IMR-90 (cell line): ENCODE data around the gene PRKAG2. TPM values are rescaled to one million over a fixed set of nuclear protein-coding genes. Genes with fewer than 3 reads are reported as not detected.

Experiments used
- ATAC-seq: fragments of 200-7000 bp; cut with Tn5 transposase; 2 replicates; pipeline ENCODE4 v1.9.1; 2020; ENCODE audit warnings: low read depth, mild to moderate bottlenecking, moderate library complexity
- BruUV-seq: library from RNA; stranded (reverse); fragments of 400-500 nt; replicated peaks from 2 replicates; lab custom pipeline; 2021; lab: Mats Ljungman, UMichigan
- CTCF ChIA-PET: fragments of 300-600 bp; formaldehyde crosslinking; extraction: SDS; loops from one replicate; lab custom pipeline; 2021; ENCODE audit warnings: antibody characterized with exemption; lab: Yijun Ruan, JAX
- POLR2A ChIA-PET: fragments of 300-600 bp; sonication (Branson Sonifier 250); formaldehyde crosslinking; loops from one replicate; lab custom pipeline; 2022; ENCODE audit warnings: antibody characterized with exemption; ENCODE audit not compliant: unreplicated experiment; lab: Charles Lee
- DNase-seq: peaks from one replicate; pipeline ENCODE4 v3.0.0; 2013
- H2AFZ ChIP-seq: replicated peaks from 2 replicates; pipeline ENCODE3; 2013; ENCODE audit warnings: low read length, mild to moderate bottlenecking; ENCODE audit not compliant: poor library complexity
- H2AK5ac ChIP-seq: 2 replicates; pipeline ENCODE4 v1.6.1; 2013; ENCODE audit warnings: low read depth, low read length, inconsistent platforms
- H2AK9ac ChIP-seq: replicated peaks from 2 replicates; pipeline ENCODE3; 2013; ENCODE audit warnings: mild to moderate bottlenecking, low read depth, low read length, moderate library complexity; ENCODE audit not compliant: poor library complexity
- H2BK120ac ChIP-seq: 2 replicates; pipeline ENCODE4 v1.6.1; 2013; ENCODE audit warnings: low read depth, low read length, inconsistent platforms
- H2BK15ac ChIP-seq: 3 replicates; pipeline ENCODE4 v1.6.1; 2013; ENCODE audit warnings: low read depth, low read length, inconsistent platforms
- H2BK20ac ChIP-seq: 2 replicates; pipeline ENCODE4 v1.6.1; 2013; ENCODE audit warnings: low read depth, mild to moderate bottlenecking, inconsistent platforms, low read length, moderate library complexity
- H2BK5ac ChIP-seq: 2 replicates; pipeline ENCODE4 v1.6.1; 2013; ENCODE audit warnings: mild to moderate bottlenecking, low read depth, low read length, inconsistent platforms; ENCODE audit not compliant: poor library complexity, severe bottlenecking
- H3K14ac ChIP-seq: replicated peaks from 2 replicates; pipeline ENCODE4 v1.6.1; 2013; ENCODE audit warnings: low read depth, low read length, inconsistent platforms
- H3K18ac ChIP-seq: 2 replicates; pipeline ENCODE4 v1.6.1; 2013; ENCODE audit warnings: low read depth, low read length, control low read depth
- H3K23ac ChIP-seq: 2 replicates; pipeline ENCODE4 v1.6.1; 2013; ENCODE audit warnings: low read depth, low read length, inconsistent platforms
- H3K27ac ChIP-seq: 2 replicates; pipeline ENCODE4 v1.5.1; 2013; ENCODE audit warnings: mild to moderate bottlenecking, control low read depth, low read length; ENCODE audit not compliant: insufficient read depth
- H3K27me3 ChIP-seq: 2 replicates; pipeline ENCODE4 v1.6.1; 2013; ENCODE audit warnings: low read length; ENCODE audit not compliant: control insufficient read depth, insufficient read depth
- H3K36me3 ChIP-seq: 2 replicates; pipeline ENCODE4 v1.6.1; 2013; ENCODE audit warnings: low read length, mixed read lengths; ENCODE audit not compliant: control insufficient read depth, insufficient read depth
- H3K4ac ChIP-seq: 2 replicates; pipeline ENCODE4 v1.6.1; 2013; ENCODE audit warnings: low read depth, low read length, inconsistent platforms
- H3K4me1 ChIP-seq: 2 replicates; pipeline ENCODE4 v1.6.1; 2013; ENCODE audit warnings: low read length, mixed read lengths; ENCODE audit not compliant: control insufficient read depth, insufficient read depth
- H3K4me2 ChIP-seq: 2 replicates; pipeline ENCODE4 v1.6.1; 2013; ENCODE audit warnings: low read depth, mild to moderate bottlenecking, control low read depth, low read length, moderate library complexity
- H3K4me3 ChIP-seq: 2 replicates; pipeline ENCODE4 v1.5.1; 2013; ENCODE audit warnings: low read depth, mild to moderate bottlenecking, control low read depth, low read length, moderate library complexity; ENCODE audit not compliant: insufficient read depth
- H3K56ac ChIP-seq: 2 replicates; pipeline ENCODE4 v1.6.1; 2013; ENCODE audit warnings: low read length, inconsistent platforms; ENCODE audit not compliant: insufficient read depth; ENCODE audit errors: extremely low read depth
- H3K79me1 ChIP-seq, 2 experiments: 2 replicates each; pipeline ENCODE4 v1.6.1; 2013; ENCODE audit warnings: low read length in 2 of 2, inconsistent platforms in 1 of 2, low read depth in 1 of 2
- H3K9ac ChIP-seq: 2 replicates; pipeline ENCODE4 v1.6.1; 2013; ENCODE audit warnings: low read depth, low read length, control low read depth
- H3K9me1 ChIP-seq: 2 replicates; pipeline ENCODE4 v1.6.1; 2013; ENCODE audit warnings: low read length, inconsistent platforms; ENCODE audit not compliant: insufficient read depth
- H3K9me3 ChIP-seq: 2 replicates; pipeline ENCODE4 v1.6.1; 2013; ENCODE audit warnings: low read length; ENCODE audit not compliant: control insufficient read depth, insufficient read depth
- H4K20me1 ChIP-seq: 2 replicates; pipeline ENCODE4 v1.6.1; 2013; ENCODE audit warnings: low read length, inconsistent platforms; ENCODE audit not compliant: insufficient read depth
- H4K5ac ChIP-seq: 2 replicates; pipeline ENCODE4 v1.6.1; 2013; ENCODE audit warnings: mild to moderate bottlenecking, low read depth, low read length, control low read depth
- H4K8ac ChIP-seq, 2 experiments: 2 replicates each; pipeline ENCODE4 v1.6.1; 2013; ENCODE audit warnings: low read depth in 2 of 2, low read length in 2 of 2, control low read depth in 1 of 2, inconsistent platforms in 1 of 2
- H4K91ac ChIP-seq: 2 replicates; pipeline ENCODE4 v1.6.1; 2013; ENCODE audit warnings: low read depth, low read length, inconsistent platforms; ENCODE audit not compliant: insufficient read depth
- BHLHE40 ChIP-seq: fragments of 150-350 bp; IDR thresholded peaks from 2 replicates; pipeline ENCODE4 v1.6.1; 2016; ENCODE audit warnings: mild to moderate bottlenecking, low read depth, low read length
- CEBPB ChIP-seq: IDR thresholded peaks from 2 replicates; pipeline ENCODE4 v1.6.1; 2012; ENCODE audit warnings: low read depth, low read length, improper control_type of control experiment
- CHD1 ChIP-seq: IDR thresholded peaks from 2 replicates; pipeline ENCODE4 v1.6.1; 2012; ENCODE audit warnings: low read depth, low read length, improper control_type of control experiment
- ELK1 ChIP-seq: fragments of 150-350 bp; IDR thresholded peaks from 2 replicates; pipeline ENCODE4 v1.6.1; 2016; ENCODE audit warnings: low read depth, mild to moderate bottlenecking, low read length, moderate library complexity, borderline replicate concordance
- FOS ChIP-seq: fragments of 150-350 bp; IDR thresholded peaks from 2 replicates; pipeline ENCODE4 v1.6.1; 2016; ENCODE audit warnings: low read depth, low read length
- MAFK ChIP-seq: IDR thresholded peaks from 2 replicates; pipeline ENCODE4 v1.6.1; 2012; ENCODE audit warnings: low read depth, low read length, improper control_type of control experiment
- MAZ ChIP-seq: IDR thresholded peaks from 2 replicates; pipeline ENCODE4 v1.6.1; 2012; ENCODE audit warnings: low read depth, mild to moderate bottlenecking, low read length, improper control_type of control experiment, moderate library complexity, borderline replicate concordance
- MXI1 ChIP-seq: IDR thresholded peaks from 2 replicates; pipeline ENCODE4 v1.6.1; 2012; ENCODE audit warnings: low read depth, mild to moderate bottlenecking, low read length, moderate library complexity, borderline replicate concordance
- NFE2L2 ChIP-seq: fragments of 150-350 bp; IDR thresholded peaks from 2 replicates; pipeline ENCODE4 v1.6.1; 2016; ENCODE audit warnings: low read depth, mild to moderate bottlenecking, low read length
- POLR2A ChIP-seq: IDR thresholded peaks from 2 replicates; pipeline ENCODE4 v1.6.1; 2012; ENCODE audit warnings: mild to moderate bottlenecking, low read depth, low read length
- RAD21 ChIP-seq: IDR thresholded peaks from 2 replicates; pipeline ENCODE4 v1.6.1; 2012; ENCODE audit warnings: low read length, improper control_type of control experiment
- RCOR1 ChIP-seq: IDR thresholded peaks from 2 replicates; pipeline ENCODE4 v1.6.1; 2012; ENCODE audit warnings: mild to moderate bottlenecking, low read length, improper control_type of control experiment; ENCODE audit not compliant: insufficient replicate concordance
- RFX5 ChIP-seq: IDR thresholded peaks from 2 replicates; pipeline ENCODE4 v1.8.0; 2012; ENCODE audit warnings: low read depth, mild to moderate bottlenecking, low read length, moderate library complexity
- SMC3 ChIP-seq: fragments of 150-350 bp; IDR thresholded peaks from 2 replicates; pipeline ENCODE4 v1.6.1; 2016; ENCODE audit warnings: low read depth, mild to moderate bottlenecking, antibody characterized with exemption, low read length, moderate library complexity
- USF2 ChIP-seq: fragments of 150-350 bp; IDR thresholded peaks from 2 replicates; pipeline ENCODE4 v1.6.1; 2017; ENCODE audit warnings: mild to moderate bottlenecking, antibody characterized with exemption, low read length, low read depth
- WGBS, 2 experiments: methylation state at CpG; one replicate each; pipeline versions ENCODE4 v1.1.5 to v1.1.7; 2013; ENCODE audit warnings: missing lambda C conversion rate in 2 of 2; ENCODE audit not compliant: insufficient read length in 1 of 2; ENCODE audit errors: extremely low coverage in 2 of 2; 5-methylcytosine and 5-hydroxymethylcytosine counted together
- dilution Hi-C: fragments of 300-500 bp; cut with HindIII; formaldehyde crosslinking; loops from one replicate; pipeline ENCODE4 v1.14.3; 2018; ENCODE audit warnings: low sequenced_read_pairs; ENCODE audit not compliant: unreplicated experiment
- in situ Hi-C: fragments of 300-500 bp; cut with MboI; formaldehyde crosslinking; loops from 3 replicates; pipeline ENCODE4 v1.14.3; 2019; ENCODE audit warnings: low sequenced_read_pairs, inconsistent platforms, mixed read lengths
- intact Hi-C: fragments of 100-400 bp; cut with micrococcal nuclease; formaldehyde crosslinking; loops from 2 replicates; pipeline ENCODE4 v1.10.0; 2022
- polyA plus RNA-seq, 3 experiments: library from polyadenylated mRNA; depleted of rRNA; stranded (reverse); fragments of >200 nt; gene quantifications; 2 replicates each; pipeline ENCODE4 v1.2.3, GENCODE V29; 2012; ENCODE audit warnings: low replicate concordance in 1 of 3
- total RNA-seq: library from RNA; depleted of rRNA; stranded (reverse); fragments of >200 nt; gene quantifications from 2 replicates; pipeline ENCODE4 v1.2.3, GENCODE V29; 2012
- TF ChIP-seq, protein P1 (sequence below): conservative IDR thresholded peaks from 2 replicates; pipeline ENCODE4 v1.5.1; 2012; ENCODE audit warnings: mild to moderate bottlenecking, low read depth, low read length, improper control_type of control experiment

PRKAG2 gene
- total and polyA plus RNA-seq, 2 of the 4 experiments (the other 2 are of a cell fraction) = 15.4 to 21.6 TPM

GRCh38 chr7:151710121-151710640 lies 166.7 kb downstream of the PRKAG2 start:
- Histone ChIP-seq H3K27ac (no peak overlapping the region), H3K27me3 (no peaks in the 10 kb centered on the region), H4K91ac (no peak overlapping the region), H2BK15ac (no peak overlapping the region), H3K56ac (no peak overlapping the region), H3K9me1 (peaks cover 11% of the 10 kb centered on the region), H3K4me3 (no peak overlapping the region), H3K9ac (no peak overlapping the region), H2AK5ac (no peak overlapping the region), H3K4ac (no peak overlapping the region), H3K4me1 (peaks cover 8% of the 10 kb centered on the region; the same call in 1 of the 2 replicates), H2BK20ac (no peak overlapping the region), H3K18ac (no peak overlapping the region), H2AK9ac (no peak overlapping the region), H4K5ac (no peak overlapping the region), H2BK120ac (no peak overlapping the region), H3K4me2 (no peak overlapping the region), H3K23ac (no peak overlapping the region), H3K14ac (no peak overlapping the region), H2BK5ac (no peak overlapping the region), H3K9me3 (no peaks in the 10 kb centered on the region), H2AFZ (no peak overlapping the region), H3K79me1 (no peaks in the 10 kb centered on the region; a peak in 1 of 4 replicates), H4K8ac (no peak overlapping the region), H3K36me3 (no peaks in the 10 kb centered on the region), H4K20me1 (no peaks in the 10 kb centered on the region)
- ChIA-PET POLR2A (no interaction called here), CTCF (interaction anchor here (0.6 to 0.7 kb wide), 2 partner anchors 48 to 154 kb away, joined by 3 to 6 read pairs; no protein-coding TSS in a partner anchor)
- intact Hi-C loops (no loop called here), in situ Hi-C loops (no loop called here), dilution Hi-C loops (no loop called here)
- WGBS, 2 experiments = 96% methylated on average over 9 of the region's 18 CpGs; no CpG with 5 or more reads in 1 of the 2 experiments
- TF ChIP-seq USF2 (no peak), ELK1 (no peak), NFE2L2 (no peak), FOS (no peak), RCOR1 (no peak), SMC3 (no peak), POLR2A (no peak), RFX5 (no peak), MAFK (no peak), CEBPB (no peak), RAD21 (no peak), MXI1 (no peak), CHD1 (no peak), BHLHE40 (no peak), MAZ (no peak)
- TF ChIP-seq, protein P1, sequence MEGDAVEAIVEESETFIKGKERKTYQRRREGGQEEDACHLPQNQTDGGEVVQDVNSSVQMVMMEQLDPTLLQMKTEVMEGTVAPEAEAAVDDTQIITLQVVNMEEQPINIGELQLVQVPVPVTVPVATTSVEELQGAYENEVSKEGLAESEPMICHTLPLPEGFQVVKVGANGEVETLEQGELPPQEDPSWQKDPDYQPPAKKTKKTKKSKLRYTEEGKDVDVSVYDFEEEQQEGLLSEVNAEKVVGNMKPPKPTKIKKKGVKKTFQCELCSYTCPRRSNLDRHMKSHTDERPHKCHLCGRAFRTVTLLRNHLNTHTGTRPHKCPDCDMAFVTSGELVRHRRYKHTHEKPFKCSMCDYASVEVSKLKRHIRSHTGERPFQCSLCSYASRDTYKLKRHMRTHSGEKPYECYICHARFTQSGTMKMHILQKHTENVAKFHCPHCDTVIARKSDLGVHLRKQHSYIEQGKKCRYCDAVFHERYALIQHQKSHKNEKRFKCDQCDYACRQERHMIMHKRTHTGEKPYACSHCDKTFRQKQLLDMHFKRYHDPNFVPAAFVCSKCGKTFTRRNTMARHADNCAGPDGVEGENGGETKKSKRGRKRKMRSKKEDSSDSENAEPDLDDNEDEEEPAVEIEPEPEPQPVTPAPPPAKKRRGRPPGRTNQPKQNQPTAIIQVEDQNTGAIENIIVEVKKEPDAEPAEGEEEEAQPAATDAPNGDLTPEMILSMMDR = no peak
- no TSS peak for BruUV-seq
- DNase-seq (no peak), ATAC-seq (no peak)
